ENCODE results near the gene PDE9A. TPM values are rescaled to one million over a fixed set of nuclear protein-coding genes. Genes with fewer than 3 reads are reported as not detected.

Gene PDE9A
- total RNA-seq, 1 experiment from 2014 or later, result 31.9 TPM

DNA sequence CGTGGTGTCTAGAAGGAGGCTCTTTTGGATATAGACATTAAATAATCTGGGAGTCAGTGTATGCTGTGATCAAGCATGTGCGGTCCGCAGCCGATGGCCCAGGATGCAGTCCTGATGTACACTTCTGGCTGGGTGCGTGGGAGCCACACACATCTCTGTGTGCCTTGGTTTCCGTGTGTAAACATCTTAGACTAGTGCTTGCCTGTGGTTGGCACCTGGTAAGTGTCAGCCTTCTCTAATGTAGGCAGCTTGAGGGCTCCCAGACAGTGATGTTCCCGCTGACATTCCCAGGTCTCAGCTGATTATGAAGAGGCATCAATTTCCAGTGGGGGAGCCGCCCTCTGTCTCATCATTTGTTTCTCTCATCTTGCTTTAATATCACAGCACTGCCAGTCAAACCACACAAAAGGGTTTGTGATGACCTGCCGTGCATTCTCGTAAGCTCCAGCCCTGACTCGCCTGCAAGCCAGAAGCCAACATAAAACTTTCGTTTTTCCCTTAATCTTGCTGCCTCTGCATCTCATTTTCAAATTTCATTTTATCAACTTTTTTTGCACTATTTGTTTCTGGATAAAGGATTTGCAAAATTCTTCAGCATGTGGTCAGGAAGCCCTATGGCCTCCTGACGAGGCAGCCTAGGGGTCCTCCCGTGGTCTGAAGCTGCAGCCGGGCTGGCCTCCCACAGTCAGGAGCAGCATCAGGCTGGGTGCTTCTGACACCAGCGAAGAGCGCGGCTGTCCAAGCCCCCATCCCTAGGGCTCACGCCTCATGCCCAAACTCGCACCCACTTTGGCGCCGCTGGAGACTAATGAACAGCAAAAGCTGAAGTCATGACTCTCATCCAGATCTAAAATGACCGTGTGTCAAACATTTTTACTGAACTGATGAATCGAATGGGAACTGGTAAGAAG, 28.1 kb downstream of the PDE9A start:
- TF ChIP-seq, protein P1, sequence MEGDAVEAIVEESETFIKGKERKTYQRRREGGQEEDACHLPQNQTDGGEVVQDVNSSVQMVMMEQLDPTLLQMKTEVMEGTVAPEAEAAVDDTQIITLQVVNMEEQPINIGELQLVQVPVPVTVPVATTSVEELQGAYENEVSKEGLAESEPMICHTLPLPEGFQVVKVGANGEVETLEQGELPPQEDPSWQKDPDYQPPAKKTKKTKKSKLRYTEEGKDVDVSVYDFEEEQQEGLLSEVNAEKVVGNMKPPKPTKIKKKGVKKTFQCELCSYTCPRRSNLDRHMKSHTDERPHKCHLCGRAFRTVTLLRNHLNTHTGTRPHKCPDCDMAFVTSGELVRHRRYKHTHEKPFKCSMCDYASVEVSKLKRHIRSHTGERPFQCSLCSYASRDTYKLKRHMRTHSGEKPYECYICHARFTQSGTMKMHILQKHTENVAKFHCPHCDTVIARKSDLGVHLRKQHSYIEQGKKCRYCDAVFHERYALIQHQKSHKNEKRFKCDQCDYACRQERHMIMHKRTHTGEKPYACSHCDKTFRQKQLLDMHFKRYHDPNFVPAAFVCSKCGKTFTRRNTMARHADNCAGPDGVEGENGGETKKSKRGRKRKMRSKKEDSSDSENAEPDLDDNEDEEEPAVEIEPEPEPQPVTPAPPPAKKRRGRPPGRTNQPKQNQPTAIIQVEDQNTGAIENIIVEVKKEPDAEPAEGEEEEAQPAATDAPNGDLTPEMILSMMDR (conservative IDR thresholded peaks at IDR 0.05), result no peak
- no peaks in the 10 kb centered on the region for H3K27me3 ChIP-seq (ENCODE audit: insufficient read depth, low read length)

More for the DNA sequence above, 28.1 kb downstream of the PDE9A start:
- H3T11ph ChIP-seq (ENCODE audit: low read length), result no peak overlapping the region
- no peaks in the 10 kb centered on the region for H4K20me1 ChIP-seq (ENCODE audit: control insufficient read depth, insufficient read depth, insufficient read length)
- H2BK15ac ChIP-seq (ENCODE audit: low read depth, low read length), result no peak overlapping the region
- no peaks in the 10 kb centered on the region for H3K79me2 ChIP-seq (ENCODE audit: insufficient read depth, low read length)
- Mint-ChIP-seq H3K27me3 (ENCODE audit: low read depth) (no peaks in the 10 kb centered on the region; the same call in 1 of the 2 replicates), H3K9me3 (no peaks in the 10 kb centered on the region), H3K36me3 (ENCODE audit: insufficient read depth in 1 of 3, low read depth in 3 of 3) (peaks cover 18 to 30% (median 25%) of the 10 kb centered on the region in 3 experiments; a peak in 6 of 7 replicates), H3K4me1 (peaks cover 12 to 27% of the 10 kb centered on the region in 2 experiments), H3K4me3 (no peak overlapping the region), H3K27ac (no peak overlapping the region; a peak in 1 of 7 replicates)
- H4K5ac ChIP-seq (ENCODE audit: insufficient read length, low read depth, low read length), result no peak overlapping the region
- H3K4ac ChIP-seq (ENCODE audit: low read depth, low read length), result no peak overlapping the region
- no peak overlapping the region for H3K23ac ChIP-seq (ENCODE audit: insufficient read length, low read depth, low read length)
- H3K18ac ChIP-seq (ENCODE audit: insufficient read length, low read depth, low read length), result no peak overlapping the region
- H4K91ac ChIP-seq (ENCODE audit: insufficient read length, low read depth, low read length), result no peak overlapping the region
- WGBS (ENCODE audit: extremely low coverage, insufficient read length, low lambda C conversion rate), result 100% methylated on average over 1 of the region's 24 CpGs
- H3K23me2 ChIP-seq (ENCODE audit: insufficient read length, low read depth, low read length, poor library complexity, severe bottlenecking), result no peaks in the 10 kb centered on the region
- no peak for DNase-seq
- H3K27ac ChIP-seq (ENCODE audit: insufficient read length, low read depth, low read length), result no peak overlapping the region
- H2AFZ ChIP-seq (ENCODE audit: low read length), result no peak overlapping the region
- no peaks in the 10 kb centered on the region for H3K4me1 ChIP-seq (ENCODE audit: insufficient read depth, low read length)
- H2BK20ac ChIP-seq (ENCODE audit: low read depth, low read length, poor library complexity, severe bottlenecking), result no peak overlapping the region
- no peak overlapping the region for H4K8ac ChIP-seq (replicated peaks; ENCODE audit: insufficient read length, low read depth, low read length)
- H3K9ac ChIP-seq (ENCODE audit: extremely low read depth, insufficient read length, low read length), result no peak overlapping the region
- no peak overlapping the region for H3K14ac ChIP-seq (ENCODE audit: insufficient read depth, low read length)
- no peak overlapping the region for H2BK12ac ChIP-seq (ENCODE audit: insufficient read length, low read depth, low read length)
- H3K56ac ChIP-seq (ENCODE audit: insufficient read length, low read depth, low read length), result no peak overlapping the region
- no peaks in the 10 kb centered on the region for H3K9me3 ChIP-seq (ENCODE audit: control insufficient read depth, low read depth, low read length)
- H3K79me1 ChIP-seq (ENCODE audit: insufficient read depth, low read depth, low read length, poor library complexity, severe bottlenecking), result no peaks in the 10 kb centered on the region
- H2AK5ac ChIP-seq (ENCODE audit: insufficient read length, low read length), result no peak overlapping the region
- H2BK5ac ChIP-seq (ENCODE audit: insufficient read length, low read length), result no peak overlapping the region
- no peak overlapping the region for H2BK120ac ChIP-seq (ENCODE audit: low read depth, low read length, poor library complexity, severe bottlenecking)
- no peak overlapping the region for H3K4me2 ChIP-seq (ENCODE audit: insufficient read depth, insufficient read length, low read length)
